ENCODE measurements around the gene ST6GALNAC6.
A peak's percentile ranks its signal among the peaks of the same experiment; 100 is the strongest.
"Not testable (repeated sequence)": the region's sequence is repeated elsewhere in the genome, so short reads cannot be mapped to it uniquely, and the experiment has no call there.

Gene ST6GALNAC6

DNA sequence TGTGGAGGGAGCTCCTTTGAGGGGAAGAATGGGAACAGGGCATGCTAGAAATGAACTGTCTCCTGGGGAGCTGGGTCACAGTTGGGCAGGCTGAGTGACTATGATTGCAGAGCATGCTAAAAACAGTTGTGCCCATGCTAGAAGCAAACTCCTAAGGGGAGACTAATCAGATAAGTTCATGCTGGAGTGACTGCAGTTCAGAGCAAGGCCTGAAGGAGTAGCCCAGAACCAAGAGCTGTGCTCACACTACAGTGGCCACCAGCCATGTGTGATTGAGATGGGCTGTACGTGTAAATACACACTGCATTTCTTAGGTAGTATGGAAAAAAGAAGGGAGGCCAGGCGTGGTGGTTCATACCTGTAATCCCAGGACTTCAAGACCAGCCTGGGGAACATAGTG, 11.6 kb downstream of the ST6GALNAC6 start:
- no peak for DNase-seq

DNA sequence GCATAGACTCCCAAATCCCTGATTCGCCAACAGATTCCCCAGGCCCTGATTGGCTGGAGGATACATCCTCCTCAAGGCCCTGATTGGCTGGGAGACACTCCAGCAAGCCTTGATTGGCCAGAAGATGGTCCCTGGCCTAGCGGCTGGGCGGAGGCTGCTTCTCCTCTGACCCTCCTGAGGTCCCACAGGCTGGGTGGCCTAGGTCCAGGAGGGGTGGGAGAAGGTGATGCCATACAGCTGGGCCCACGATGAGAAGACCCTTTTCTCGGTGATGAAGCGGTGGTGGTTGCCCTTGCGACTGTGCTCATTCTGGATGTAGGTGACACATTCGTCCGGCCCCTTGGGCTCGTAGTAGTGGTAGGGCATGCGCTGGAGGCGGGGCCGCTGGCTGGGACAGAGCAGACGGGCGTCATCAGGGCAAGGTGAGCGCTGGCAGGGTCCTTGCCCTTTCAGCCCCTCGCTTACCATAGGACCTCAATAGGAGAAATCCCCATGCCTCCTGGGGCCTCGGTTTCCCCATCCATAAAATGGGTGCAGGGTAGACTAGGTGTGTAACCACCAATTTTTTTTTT, 12.9 kb downstream of the ST6GALNAC6 start:
- no peak for DNase-seq

DNA sequence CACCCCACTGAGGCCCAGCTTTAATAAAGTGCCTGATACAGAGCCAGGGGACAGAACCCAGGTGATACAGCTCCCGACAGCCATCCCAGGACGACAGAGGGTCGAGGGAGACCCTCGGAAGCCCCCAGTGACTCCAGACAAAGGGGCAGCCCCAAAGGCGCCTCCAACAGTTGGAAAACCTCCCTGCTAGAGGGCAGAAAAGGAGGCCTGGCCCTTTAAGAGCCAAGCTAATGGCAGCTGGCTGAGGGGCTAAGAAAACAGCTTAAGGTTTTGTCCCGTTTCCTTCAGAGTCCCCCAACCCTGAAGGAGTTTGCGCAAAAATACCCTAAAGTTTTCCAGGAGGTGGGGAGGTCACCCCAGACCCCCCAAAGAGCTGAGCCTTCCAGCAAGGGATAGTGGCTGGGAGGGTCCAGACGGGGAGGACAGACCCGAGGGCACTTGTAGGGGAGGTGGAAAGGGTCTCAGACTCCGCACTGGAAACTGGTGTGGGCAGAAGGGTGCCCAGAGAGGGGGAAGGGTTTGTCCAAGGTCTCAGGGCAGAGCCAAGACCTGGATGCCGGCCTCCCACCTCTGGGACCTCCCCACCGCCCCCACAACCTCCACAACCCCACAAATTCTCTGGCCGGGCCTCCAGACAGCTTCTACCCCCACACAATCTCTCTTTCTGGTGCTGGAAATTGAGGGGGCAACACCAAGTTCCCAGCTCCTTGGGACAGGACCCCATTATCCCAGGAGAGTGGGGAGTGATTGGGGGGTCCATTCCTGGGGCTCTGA, 13.7 kb downstream of the ST6GALNAC6 start:
- no peak for DNase-seq

DNA sequence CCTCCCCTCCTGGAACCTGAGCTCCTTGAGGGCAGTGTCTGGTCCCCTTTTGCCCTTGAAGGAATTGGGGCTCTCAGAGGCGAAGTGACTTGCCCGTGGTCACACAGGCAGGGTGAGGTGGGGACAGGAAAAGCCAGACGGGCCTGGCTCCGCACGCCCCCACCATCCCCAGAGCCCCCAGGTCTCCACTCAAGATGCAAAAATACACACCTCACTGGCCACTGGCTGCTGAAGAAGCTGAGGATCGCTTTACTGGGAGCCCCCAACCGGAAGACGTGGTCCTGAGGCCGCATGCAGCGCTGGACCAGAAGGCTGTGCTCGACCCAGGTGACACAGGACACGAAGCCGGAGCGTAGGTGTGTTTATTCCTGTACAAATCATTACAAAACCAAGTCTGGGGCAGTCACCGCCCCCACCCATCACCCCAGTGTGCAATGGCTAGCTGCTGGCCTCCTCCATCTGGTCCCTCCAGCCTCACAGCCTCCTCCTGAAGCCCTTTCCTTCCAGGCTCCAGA, 14.4 kb downstream of the ST6GALNAC6 start:
- DNase-seq, result no peak

DNA sequence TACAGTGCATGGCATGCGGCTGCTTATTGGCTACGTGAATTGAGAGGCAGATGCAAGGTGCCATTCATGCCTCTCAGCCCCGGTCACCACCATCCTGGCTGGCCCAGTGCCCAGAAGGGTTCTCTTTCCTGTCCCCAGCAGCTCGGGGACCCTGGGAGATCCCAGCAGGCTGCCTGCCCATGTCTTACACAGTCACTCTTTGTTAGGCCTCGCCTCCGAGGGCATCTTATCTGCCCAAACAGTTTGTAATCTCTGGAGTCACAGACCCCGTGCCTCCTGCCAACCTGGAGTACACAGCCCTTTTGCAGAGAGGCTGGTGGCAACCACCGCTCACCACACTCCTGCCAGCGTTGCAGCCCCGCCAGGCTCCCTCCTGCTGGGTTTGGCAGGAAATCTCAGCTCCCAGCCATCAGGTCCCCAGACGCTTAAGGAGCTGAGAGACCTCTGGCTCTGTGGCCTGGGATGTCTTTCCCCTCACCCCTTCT, 14.9 kb downstream of the ST6GALNAC6 start:
- no peak for DNase-seq

DNA sequence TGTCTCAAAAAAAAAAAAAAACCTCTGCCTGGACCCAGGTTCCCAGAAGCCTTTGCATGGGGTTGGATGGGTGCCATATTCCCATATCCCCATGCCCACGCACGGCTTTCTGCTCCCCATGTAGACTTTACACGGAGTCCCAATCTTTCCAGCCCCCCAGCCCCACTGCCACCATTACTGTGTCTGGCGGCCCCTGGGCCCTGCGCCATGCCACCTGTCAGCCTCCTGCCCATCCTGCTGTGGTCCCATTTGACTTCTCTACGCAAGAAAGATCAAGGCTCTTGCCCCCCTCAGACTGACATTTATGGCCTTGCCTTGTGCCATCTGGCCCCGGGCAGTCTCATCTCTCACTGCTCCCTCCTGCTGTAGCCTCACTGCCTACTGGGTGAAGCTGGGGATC, 15.4 kb downstream of the ST6GALNAC6 start:
- no peak for DNase-seq

DNA sequence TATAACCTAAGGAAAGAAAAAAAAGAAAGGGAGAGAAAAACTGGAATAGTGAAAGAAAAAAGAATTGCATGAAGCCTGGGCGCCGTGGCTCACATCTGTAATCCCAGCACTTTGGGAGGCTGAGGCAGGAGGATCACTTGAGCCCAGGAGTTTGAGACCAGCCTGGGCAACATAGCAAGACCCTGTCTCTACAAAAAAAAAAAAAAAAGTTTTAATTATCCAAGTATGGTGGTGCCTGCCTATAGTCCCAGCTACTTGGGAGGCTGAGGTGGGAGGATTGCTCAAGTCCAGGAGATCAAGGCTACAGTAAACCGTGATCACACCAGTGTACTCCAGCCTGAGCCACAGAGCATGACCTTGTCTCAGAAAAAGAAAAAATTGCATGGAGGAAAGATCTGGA, 17.7 kb downstream of the ST6GALNAC6 start:
- not testable (repeated sequence) for DNase-seq

DNA sequence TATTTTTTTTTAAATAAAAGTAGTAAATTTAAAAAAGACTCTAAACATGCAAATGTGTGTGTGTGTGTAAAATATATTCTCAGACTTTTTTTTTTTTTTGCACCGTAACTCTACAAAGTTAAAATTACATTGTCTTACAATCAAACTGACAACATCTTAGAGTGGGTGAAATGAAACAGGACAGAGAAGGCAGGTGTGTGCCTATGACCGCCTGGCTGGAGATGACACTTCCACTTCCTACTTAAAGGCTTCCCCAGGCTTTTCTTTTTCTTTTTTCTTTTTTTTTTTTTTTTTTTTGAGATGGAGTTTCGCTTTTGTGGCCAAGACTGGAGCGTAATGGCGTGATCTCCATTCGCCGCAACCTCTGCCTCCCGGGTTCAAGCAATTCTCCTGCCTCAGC, 19.3 kb downstream of the ST6GALNAC6 start:
- DNase-seq, result no peak

DNA sequence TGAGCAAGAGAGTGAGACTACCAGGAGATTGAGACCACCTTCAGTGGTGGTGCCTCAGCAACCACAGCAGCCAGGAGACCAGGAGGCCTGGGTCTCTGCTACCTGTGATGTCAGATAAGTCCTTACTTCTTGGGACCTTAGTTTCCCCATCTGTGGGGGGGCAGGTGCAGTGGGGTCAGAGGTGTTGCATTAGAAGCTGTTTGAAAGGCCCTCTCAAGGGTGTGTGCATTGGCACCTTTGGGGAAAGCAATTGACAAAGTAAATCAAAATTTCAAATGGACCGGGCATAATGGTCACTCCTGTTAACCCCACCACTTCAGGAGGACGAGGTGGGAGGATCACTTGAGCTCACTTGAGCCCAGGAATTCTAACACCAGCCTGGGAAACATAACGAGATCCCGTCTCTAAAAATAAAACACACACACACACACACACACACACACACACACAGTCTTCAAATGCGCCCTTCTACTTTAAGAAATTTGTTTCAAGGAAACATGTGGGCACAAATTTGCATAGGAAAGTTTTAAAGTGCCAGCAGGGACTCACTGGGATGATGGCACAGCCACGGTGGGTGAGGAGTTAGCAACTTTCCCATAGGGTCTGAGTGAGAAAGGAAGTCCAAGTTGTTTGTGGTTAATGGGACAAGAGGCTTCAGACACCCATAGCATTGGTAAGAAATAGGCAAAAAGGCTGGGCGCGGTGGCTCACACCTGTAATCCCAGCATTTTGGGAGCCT, 20.6 kb downstream of the ST6GALNAC6 start:
- no peak for DNase-seq

DNA sequence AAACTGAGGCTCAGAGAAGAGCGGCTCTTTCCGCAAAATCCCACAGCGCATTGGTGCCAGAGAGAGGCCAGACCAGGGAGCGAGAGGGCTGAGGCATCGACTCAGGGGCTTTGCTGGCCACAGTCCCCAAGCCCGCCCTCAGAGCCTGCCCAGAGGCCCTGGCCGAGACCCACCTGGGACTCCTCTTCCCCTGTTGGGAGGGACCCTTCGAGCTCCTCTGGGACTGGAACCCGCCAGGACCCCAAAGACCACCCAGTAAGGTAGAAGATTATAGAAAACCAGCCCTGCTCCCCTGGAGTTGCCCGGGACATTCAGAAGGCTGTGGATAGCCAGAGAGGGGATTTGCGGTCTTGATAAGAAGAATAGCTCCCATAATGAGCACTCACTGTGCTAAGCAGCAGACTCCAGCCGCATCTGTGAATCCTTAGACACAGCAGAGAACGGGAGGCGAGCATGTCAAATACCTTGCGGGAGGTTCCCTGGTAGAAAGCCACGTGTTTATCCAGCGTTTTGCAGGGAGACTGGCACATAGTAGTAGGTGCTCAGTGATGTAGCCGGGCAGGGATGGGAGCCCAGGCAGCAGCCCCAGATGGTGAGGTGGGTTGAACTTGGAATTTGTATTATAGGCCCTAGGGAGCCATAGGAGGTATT, 21.3 kb downstream of the ST6GALNAC6 start:
- DNase-seq, result no peak

DNA sequence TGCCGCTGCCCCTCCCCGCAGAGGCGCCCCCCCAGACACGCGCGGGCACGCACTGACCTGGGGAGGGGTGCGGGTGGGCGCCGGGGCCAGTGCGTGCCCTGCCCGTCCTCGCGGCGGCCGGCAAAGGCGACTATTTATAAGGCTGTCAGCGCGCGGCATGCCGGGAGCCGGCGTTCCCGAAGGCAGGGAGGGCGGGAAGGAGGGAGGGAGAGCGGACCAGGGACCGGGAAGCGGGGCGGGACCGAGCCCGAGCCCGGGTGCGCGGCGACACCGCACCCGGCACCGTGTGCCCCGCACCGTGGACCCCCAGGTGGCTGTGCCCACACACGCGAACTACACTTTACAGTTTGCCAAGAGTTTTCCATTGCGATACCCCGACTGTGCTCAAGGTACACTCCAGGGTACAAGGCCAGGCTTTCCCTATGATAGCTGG, 21.8 kb downstream of the ST6GALNAC6 start, which contains the start of gene AK1:
Gene AK1, minus strand, starts transcription at position 110 of the 433 bp plus-strand sequence. CDS start 3,058 bp downstream, outside the sequence.
- peak; percentile 29 to 45 for DNase-seq

DNA sequence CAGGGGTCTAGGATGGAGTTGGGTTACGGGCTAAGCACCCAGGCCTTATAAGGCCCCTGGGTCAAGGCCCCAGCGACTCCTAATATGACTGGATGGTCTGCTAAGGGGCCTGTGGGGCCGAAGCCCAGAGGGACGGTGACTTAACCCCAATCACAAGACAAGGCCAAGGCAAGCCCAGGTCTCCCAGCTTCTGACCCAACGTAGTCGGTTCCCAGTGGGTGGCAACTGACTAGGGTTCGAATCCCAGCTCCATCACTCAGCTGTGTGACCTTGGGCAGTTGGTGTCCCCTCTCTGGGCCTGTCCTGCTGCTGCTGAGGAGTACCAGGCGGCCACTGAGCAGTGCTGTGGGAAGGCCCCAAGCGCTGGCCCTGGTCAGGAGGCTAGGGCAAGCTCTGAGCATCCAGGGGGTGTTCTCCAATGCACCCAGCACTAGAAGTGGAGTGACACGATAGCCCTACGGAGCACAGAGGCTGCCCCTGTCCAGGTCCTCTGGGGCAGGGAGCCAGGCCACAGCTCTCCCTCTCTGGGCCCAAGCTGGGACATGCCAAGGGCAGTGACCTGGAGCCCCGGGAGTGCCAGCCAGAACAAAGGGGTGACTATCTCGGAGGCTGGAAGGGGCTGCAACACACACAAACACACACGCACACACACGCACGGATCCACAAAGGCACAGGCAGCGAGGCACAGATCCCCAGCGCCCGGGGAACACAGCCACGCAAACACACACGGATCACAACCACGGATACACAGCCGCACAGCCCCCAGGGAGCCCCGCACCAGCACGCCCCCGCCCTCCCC, 22.4 kb downstream of the ST6GALNAC6 start:
- DNase-seq, result no peak

DNA sequence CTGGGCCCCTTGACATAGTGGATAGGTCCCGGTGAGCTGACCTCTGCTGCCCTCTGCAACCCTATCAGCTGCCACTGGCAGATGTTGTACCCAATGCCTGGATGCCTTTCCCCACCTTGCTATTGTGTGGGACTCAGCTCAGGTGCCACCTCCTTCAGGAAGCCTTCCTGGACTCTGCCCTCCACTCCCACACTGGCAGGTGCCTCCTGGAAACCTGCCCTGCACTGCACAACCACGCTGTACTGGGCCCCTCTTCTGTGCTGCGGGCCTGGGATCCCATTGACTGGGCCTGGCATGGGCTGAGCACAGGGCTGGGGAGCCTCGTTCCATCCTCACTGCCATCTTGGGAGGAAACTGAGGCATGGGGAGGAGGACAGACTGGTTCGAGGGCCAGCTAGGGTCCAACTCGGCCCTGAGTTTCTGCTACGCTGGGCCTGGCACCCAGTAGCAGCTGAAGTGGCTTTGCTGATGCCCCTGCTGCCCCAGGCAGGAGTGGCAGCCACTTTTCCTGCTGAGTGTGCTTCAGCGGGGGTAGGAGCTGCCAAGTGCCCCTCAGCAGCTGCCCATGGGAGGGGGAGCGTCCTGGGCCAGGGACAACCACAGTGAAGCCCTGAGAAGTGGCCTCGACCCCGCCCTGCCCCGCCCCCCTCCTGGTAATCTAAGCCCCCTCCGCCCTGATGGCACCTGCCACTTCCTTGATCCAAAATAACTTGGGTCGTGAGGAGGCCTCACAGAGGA, 23.2 kb downstream of the ST6GALNAC6 start:
- DNase-seq, result no peak

DNA sequence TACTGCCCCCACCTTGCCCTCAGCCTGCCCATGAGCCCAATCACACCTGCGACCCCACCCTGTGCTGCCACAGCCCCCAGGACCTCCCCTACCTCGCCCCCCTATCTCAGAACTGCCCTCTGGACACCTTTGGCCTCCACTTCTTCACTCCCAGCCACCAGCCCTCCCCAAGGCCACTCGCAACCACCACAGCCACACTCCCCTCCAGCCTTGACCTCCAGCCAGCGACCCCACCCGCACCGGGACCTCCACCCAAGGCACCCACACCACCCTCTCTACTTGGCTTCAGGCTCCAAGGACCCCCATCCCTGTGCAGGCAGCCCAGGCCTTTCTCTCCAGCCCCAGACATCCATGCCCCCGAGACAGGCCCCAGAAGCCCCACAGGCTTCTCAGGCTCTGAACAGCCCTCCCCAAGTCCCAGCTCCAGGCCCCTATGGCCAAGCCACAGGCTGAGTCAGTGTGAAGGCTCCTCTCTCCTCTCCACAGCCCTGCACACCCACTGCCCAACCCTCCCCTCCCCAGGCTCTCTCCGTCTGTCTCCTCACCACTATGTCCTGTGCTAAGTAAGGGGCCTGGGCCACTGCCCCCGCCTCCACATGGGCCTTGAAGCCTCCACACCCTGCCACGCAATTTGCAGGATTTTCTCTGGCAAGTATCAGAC, 24.0 kb downstream of the ST6GALNAC6 start:
- no peak for DNase-seq

DNA sequence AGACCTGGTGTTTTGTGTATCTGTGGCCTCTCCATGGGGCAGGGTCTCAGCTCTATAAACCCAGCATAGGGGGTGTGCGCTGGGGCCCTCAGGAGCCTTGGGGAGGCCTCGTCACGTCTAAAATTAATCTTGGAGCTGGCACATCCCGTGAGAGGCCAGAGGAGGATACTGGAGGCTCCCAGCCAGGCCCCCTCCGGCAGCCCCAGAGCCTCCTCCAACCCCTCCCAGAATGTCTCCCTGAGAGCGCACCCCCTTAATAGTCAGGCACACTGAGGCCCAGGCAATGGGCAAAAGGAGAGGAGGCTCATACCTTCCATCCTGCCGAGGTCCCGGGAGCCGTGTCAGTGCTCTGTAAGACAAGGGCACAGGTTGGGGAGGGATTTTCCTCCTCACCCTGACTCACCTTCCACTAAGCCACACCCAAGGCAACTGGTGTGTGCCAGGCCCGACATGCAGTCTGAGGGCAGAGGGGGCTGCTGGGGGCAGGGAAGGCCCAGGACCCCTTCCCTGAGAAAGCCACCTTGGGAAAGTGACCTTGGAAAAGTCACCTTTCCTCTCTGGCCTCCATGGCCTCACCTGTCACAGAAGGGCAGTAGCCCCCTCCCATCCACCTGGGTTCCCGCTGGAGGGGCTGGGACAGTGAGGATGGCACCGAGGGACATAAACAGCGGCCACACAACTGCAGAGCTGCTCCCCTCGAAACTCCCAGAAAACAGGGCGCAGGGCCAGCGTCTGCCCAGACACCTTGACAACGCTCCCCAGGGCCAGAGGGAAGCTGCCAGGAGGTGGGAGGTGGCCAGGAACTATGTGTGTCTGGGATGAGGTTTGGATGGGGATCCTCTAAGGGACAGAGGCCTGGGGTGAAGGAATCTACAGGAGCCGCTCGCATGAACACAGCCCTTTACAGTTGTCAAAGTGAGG, 24.8 kb downstream of the ST6GALNAC6 start:
- DNase-seq, result no peak

DNA sequence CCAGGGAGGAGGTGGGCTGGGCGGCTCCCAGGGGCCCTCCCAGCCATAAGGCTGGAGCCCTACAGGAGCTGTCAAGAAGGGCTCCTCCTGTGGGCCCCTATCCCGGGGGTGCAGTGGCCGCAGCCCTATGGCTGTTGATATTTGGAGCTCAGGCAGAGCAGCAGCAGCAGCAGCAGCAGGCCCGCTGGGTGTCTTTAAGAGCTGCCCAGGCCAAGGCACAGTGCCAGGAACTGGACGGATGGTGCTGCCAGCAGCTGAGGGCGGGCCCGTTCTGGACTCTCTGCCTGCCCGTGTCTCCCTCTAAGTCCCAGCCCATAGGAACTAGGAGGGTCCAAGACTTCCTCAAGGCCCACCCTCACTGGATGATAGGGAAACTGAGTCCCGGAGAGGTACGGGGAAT, 25.5 kb downstream of the ST6GALNAC6 start:
- DNase-seq, result no peak

DNA sequence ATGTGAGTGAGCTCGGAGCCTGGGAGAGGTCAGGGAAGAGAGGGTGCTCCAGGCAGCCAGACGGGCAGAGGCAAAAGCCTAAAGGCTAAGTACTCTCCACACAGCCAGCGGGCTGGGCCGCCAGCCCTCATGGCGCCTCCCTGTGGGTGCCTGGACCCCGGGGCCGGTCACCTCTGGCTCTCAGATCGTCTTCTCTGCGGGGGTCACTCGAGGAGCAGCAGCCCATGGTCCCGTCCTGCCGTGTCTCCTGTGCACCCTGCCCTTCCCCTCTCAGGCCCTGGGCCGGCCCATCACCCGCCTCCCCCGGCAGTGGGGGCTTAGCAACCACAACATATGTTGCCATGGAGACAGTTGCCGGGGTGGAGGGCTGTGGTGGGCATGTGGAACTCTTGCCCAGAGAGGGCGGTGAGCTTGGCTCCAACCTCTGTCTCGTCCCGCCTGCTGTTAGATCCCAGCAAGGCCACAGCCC, 26.1 kb downstream of the ST6GALNAC6 start:
- no peak for DNase-seq

DNA sequence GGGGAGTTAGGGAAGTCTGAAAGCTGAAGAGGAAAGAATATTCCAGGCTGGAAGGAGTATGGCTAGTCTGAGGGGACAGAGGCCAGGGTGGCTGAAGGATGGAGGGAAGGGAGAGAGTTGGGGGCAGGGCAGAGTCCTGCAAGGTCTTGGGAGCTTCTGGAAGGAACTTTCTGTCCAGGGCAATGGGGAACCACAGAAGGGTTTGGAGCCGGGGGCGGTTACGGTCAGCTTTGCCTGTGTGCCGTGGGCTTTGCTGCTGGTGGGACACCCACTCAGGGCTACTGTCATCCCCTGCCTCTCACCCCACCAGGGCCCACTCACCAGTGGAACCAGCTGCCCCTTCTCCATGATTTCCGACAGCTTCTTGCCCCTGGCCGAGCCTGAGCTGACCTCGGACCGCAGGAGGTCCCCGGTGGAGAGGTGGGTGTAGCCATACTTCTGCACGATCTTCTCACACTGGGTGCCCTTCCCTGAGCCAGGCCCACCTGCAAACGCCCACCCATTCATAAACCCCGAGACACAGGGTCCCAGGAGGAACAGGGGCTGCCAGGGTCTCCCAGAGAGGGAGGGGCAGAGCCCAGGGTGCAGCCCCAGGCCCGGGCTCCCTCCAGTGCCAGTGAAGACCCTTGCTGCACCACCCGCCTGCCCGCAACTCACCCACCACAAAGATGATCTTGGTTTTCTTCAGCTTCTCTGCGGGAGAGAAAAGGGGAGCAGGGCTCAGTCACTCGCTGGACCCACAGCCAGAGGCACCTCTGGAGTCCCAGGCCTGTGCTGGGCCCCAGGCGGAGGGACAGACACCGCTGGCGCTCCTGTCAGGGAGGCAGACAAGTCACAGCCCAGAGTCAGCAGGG, 26.8 kb downstream of the ST6GALNAC6 start:
- no peak for DNase-seq

DNA sequence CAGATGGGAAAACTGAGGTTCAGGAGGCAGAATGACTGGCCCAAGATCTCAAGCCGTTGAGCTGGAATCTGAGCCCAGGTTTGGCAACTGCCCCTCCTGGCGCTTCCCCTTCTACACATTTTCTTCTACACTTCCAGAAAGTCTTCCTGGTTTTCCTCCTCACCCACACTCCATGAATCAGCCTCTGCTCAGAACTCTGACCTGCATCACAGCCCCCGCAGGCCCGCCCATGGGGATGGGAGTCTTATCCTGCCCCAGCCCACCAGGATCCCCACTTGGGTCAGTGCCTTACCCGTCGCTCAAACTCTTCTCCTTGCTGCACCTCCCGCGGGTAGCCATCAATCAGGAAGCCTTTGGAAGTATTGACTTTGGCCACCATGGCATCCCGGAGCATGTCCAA, 27.9 kb downstream of the ST6GALNAC6 start:
- DNase-seq, result no peak

Measured in NCI-H1930 (cell line).